H1 (cell line): Measurements from ENCODE around the gene CPED1.

Source experiments
- CBX5 ChIP-seq: fragments of 300-800, 300-1000 bp; sonication (generic); IDR thresholded peaks from 2 replicates; pipeline ENCODE4 v1.7.1; 2016; ENCODE audit warnings: antibody characterized with exemption, low read length, low read depth
- CTCF ChIP-seq, 3 experiments: IDR thresholded peaks; 1 replicate in 2 of 3; 2 replicates in 1 of 3; pipeline versions ENCODE4 v1.5.1 to v1.6.1; 2011; ENCODE audit warnings: low read length in 3 of 3, mild to moderate bottlenecking in 3 of 3, inconsistent platforms in 2 of 3, low read depth in 1 of 3, moderate library complexity in 1 of 3; ENCODE audit not compliant: insufficient read depth in 1 of 3; ENCODE audit errors: control extremely low read depth in 1 of 3
- EZH2 ChIP-seq: fragments of 200-600 bp; sonication (generic); IDR thresholded peaks from 2 replicates; pipeline ENCODE4 v1.7.1; 2012; ENCODE audit warnings: low read depth, mild to moderate bottlenecking, moderate library complexity, low read length, inconsistent platforms; ENCODE audit not compliant: severe bottlenecking
- POLR2AphosphoS5 ChIP-seq: IDR thresholded peaks from 2 replicates; pipeline ENCODE4 v1.6.1; 2011; ENCODE audit warnings: low read depth, low read length

DNA sequence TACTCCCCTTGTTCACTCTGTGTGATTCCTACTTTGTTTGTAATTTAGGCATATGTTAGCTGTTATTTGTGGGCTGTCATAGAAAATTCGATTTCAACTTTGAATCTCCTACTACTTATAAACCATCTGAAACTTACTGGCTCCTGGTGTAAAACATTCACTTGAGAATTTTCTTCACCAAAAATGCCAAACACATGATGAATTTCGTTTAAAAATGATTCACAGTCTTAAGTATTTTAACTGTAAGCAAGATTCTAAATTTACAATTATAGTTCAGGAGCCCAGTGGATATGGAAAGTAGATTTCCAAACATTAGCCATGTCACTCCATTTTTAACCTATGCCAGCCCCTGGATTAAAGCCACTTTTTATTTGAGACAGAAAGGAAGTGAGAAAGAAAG is 3.1 kb downstream of the CPED1 start:
- no peak for TF ChIP-seq CBX5
- TF ChIP-seq POLR2AphosphoS5, result no peak
- TF ChIP-seq CTCF (IDR thresholded peaks at IDR 0.05; ENCODE audit: control extremely low read depth in 1 of 3, insufficient read depth in 1 of 3, low read depth in 1 of 3, low read length in 3 of 3), result no peak
- no peak for TF ChIP-seq EZH2
